ENCODE measurements around the gene TRAM2.

Gene TRAM2

DNA sequence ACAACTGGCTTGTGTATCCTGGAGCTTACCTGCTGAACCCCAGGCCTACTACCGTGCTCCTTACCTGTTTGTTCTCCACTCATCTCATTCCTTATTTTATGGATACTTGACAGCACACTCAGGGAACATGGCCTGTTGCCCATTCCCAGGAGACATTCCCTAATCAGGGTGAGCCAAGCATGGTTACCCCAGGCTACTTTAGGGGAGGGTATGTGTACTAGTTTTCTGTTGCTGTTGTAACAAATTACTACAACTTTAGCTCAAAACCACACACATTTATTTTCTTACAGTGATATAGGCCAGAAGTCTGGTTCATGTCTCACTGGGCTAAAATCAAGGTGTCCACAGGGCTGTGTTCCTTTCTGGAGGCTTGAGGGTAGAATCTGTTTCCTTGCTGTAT lies 15.0 kb upstream of the TRAM2 start:
- no peak for DNase-seq

DNA sequence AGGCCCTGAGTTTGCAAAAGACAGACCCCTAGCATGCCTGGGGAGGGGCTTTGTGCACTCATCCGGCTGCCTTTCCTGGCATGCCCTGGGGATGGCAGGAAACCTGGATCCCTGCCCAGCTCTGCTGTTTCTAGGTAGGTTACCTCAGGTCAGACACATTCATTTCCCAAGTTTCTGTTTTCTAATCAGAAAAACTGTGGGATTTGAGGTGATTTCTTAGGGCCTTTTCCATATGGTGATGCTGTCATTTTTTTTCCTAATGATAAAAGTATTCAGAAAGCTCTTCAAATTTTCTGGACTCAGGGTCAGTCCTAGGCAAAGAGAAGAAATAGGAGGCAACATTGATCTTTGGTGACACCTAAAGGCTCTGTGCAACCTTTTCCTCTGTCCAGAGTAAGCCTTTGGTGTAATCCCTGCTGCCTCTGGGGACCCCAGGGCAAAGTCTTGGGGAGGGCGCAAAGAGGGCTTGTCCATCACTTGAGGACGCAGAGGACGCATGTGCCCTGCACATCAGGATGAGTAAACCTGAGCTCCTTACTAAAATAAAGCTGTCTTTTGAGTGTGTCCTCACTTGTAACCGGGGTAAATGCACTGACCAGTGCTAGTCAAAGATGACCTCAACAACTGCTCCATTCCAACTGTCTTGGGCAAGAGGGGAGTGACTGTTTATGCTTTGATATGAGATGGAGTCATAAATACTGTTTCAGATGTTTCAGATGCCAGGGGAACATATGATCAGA lies 13.5 kb upstream of the TRAM2 start:
- peak in 1 of 2 experiments; percentile 35 for DNase-seq

DNA sequence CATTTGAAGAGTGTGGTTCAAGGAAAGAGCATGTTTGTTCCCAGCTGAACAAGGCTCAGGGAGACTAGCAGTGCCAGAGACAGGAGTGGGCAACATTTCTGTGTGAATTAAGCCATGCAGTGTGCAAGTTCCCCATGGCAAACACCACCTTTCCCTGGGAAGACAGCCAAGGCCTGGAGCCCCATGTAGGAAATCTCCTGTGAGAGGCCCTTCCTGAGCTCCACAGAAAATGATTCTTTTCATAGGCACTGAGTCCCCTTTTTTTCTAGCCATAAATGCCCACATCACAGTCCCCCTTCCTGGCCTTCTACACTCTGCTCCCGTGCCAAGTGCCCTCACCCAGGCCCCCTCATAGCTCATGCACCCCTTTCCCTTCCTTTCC lies 11.8 kb upstream of the TRAM2 start:
- DNase-seq, result peak in 1 of 2 experiments; percentile 21

DNA sequence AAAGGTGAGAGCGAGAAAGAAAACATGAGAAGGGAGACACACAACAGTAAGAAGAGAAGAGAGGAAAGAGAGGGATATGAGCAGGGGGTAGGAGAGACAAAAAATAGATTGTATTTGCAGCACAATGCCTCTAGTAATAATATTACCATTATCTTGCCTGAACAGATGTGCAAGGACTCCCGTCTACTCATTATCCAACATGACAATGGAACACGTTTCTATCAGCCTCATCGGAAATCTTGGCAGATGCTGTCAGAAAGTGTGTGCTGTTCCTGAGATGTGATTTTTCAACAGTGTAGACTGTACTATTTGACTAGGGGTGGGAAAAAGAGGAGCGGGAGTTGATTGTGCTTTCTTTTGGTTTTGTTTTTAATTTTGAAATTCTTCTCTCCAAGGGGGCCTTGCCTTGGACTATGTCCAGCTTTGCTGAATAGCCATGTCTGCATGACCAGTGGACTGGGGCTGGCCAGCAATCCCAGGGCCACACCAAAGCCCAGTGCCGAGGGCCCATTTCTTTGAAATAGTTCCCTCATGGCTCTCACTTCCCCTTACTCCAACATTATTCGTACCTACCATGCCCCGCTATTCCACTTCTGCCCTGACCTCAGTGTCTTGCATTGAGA lies 11.3 kb upstream of the TRAM2 start:
- DNase-seq, result no peak

DNA sequence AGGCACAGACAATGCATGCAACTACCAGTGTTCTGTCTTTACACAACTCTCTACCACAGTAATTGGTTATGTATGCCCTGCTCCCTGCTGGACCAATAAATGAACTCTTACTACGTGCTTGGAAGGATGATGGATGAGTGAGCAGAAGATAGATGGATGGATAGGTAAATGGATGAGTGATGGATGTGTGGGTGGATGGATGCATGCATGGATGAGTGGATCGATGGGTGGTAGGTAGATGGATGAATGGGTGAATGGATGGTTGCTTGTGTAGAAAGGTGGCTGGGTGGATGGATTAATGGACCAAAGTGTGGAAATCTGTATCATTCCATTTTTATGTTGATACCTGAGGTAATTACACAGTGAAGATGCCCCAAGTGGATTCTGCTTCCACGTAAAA lies 10.1 kb upstream of the TRAM2 start:
- DNase-seq, result no peak

DNA sequence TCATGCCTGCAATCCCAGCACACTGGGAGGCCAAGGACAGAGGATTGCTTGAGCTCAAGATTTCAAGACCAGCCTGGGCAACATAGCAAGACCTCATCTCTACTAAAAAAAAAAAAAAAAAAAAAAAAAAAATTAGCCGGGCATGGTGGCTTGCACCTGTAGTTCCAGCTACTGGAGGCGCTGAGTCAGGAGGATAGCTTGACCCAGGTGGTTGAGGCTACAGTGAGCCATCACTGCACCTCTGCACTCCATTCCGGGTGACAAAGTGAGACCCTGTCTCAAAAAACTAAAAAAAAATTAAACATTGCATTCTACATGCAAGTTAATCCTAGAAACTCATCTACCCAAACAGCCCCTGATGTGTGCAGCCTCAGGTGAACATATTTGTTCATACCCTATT lies 7.3 kb upstream of the TRAM2 start:
- no peak for DNase-seq

DNA sequence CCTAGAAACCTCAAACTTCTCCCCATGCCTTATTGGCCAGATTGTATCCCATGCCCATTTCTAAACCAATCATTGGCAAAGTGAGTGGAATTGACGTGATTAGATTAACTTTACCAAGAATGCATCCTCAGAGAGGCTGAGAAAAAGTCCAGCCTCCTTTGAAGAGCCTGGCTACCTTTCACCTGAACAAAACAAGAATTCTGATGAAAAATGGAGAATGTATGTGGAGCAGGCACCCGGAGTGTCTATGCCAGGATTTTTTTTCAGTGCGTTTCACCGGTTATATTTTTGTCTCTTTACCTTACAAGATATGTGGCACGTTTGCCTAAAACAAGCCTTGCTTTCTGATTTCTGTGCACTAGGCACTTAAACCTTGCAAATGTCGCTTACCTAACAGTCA lies 6.1 kb upstream of the TRAM2 start:
- no peak for DNase-seq

DNA sequence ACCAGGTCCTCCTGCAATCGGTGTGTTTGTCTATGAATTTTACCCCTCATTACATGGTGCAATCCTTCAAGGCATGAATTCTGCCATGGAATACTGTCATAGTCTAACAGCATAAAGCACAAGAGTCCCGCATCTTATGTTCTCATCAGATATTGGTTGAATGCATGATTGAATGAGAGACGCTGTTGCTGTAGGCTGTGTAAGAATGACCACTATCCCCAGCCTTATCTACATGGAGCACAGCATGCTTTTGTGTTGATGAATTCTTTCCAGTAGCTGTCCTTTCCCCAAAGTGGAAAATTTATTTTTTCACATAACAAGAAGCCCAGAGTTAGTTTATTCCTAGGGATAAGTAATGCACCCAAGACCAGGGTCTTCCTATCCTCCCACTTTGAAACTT lies 5.6 kb upstream of the TRAM2 start:
- DNase-seq, result no peak

DNA sequence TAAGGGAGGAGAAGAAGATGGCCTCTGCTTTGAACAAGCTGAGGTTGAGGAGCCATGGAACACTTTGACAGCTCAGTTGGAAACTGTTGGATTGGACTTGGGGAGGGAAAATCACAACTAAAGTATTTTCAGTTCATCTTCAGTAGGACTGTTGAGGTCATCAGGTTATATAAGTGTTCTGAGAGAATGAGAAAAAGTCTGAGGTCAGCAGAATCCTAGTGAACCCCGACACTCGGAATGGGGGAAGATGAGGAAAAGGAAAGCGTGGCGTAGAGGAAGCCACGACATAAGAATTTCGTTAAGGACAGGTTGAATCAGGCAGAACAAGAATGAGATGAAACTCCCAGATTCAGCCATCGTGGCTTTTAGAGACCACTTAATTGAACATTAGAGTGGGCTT lies 4.0 kb upstream of the TRAM2 start:
- DNase-seq, result no peak

DNA sequence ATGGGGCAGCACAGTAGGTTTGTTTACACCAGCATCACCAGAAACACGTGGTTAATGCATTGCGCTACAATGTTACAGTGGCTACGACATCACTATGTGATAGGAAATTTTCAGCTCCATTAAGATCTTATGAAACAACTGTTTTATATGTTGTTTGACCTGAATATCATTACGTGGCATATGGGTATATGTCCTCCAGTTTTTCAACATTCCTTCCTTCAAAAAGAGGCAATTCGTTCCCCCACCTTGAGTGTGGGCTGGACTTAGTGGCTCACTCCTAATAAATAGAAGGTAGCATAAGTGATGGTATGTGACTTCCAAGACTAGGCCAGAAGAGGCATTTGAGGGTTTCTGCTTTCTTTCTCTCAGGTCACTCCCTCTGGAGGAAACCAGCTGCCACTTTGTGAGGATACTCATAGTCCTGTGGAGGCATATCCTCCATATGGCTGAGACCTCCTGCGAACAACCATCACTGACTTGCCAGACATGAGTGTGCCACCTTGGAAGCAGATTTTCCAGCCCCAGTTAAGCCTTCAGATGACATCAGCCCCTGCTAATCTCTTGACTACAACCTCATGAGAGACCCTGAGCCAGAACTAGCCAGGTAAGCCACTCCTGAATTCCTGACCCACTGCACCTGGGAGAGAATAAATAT lies 2.3 kb upstream of the TRAM2 start:
- DNase-seq, result no peak

DNA sequence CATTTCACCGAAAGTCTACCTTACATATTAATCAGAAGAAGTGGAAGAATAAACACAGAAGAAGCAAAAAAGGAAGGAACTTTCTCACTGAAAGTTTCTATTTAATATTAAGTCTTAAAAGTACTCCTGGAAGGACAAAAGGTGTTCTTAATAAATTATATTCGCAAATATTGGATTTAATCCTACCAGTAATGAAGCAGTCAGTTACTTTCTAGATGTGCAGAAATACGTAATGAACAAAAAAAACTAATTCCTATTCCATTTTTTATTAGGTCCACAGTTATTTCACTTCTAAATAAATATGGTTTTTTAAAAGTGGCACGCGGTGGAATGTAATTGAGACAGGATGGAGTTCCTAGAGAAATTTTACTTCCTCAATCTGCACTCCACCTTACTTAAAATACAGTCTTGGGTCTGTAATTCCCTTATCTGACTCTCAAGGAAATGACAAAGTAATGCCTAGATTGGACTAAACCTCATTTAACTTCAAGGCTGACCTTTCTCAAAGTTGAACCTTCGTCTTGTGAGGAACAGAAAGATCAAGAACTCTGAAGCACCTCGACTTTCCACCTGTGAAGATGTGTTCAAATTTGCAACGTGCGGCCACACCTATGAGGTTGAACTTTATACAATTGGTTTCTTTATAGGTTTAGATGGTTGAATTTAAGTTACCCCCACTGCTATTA lies 1.1 kb upstream of the TRAM2 start:
- no peak for DNase-seq

DNA sequence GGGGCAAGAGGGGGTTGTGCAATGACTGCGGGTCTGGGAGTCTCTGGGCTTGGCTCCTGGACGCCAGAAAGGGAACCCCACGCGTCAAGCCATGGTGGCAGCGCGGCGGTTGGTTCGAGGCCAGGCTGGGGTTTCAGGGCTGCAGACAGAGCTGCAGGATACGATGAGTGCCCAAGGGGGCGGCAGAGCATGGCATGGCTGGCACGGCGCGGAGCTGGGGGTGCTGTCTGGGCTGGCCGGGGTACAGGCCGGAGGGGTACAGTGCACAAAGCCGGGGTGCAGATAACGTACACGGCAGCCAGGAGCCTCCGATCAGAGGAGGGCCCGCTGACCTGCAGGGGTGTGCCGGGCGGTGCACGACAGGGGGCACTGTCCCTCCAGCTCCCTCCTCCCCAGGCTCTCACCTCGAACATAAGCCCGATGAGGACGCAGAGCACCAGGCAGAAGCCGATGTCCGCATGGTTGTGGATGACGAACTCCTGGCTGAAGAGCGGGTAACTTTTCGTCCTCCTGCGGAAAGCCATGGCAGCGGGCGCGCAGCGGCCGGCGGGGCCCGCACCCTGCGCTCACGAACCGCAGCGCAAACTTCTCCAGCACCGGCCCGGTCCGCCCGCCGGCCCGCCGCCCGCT lies 353 bp downstream of the TRAM2 start:
- DNase-seq, result peak; percentile 28 to 57

DNA sequence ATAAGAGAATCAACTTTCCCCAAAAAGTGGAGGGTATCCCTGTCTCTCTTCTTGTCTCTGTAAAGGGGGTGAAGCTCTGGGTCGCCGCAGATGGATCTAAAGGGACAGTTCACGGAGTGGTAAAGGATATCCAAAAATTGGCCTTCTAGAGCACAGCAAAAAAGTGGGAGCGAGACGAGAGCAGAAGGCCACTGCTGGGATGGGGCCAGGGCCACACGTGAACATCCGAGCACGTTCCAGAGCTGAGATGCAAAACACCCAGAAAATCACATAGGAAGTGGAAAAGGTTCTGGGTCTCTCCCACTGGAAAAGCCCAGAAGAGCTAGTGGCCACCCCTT lies 837 bp downstream of the TRAM2 start:
- DNase-seq, result no peak

DNA sequence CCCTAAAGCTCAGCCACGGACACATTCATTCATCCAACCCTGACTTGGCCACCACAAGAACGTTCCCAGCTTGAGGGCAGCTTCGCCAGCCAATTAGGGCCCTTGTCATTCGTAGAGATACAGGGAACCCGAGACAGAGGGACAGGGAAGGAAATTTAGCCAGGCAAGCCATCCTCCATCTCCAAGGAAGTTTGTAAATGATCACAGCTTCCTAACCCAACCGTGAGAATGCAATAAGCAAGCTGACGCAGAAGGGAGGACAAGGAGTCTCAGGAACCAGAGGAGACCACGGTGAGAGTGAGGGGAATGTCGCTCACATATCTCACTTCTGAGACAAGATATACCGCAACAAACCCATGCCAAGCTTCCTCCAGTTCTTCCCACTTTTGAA lies 1.4 kb downstream of the TRAM2 start:
- no peak for DNase-seq

DNA sequence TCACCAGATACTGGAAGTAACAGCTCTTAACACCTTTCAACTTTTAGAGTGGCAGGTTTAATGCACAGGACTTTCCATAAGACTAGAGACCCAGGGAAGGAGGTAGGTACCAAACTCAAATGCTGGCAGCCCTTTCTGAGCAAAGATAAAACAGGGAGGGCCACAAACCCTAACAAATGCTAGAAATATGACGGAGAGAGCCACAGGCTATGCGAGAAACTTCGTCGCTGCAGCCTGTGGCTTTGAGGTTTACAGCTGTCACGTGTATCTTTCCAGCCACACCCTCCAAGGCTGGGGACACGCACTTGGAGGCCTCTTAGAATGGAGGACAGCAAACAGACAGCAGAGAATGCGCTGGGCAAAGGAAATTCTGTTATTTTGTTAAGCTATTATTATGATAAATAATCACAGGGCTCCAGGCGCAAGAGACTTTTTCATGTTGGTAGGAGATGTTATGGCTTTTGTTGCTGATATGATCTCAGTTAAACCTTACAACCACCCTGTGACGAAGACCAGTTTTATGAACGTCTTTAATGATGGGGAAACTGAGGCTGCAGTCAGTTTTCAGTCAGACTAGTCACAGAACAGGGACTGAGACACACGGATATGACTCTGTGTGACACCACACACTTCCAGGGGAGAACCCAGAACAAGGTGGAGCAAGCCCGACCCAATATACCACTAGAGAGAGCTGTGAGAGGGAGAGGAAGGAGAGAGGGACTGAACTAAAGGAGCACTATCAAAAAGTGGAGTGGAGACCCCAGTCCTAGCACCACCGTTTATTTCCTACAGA lies 2.0 kb downstream of the TRAM2 start:
- DNase-seq, result no peak

DNA sequence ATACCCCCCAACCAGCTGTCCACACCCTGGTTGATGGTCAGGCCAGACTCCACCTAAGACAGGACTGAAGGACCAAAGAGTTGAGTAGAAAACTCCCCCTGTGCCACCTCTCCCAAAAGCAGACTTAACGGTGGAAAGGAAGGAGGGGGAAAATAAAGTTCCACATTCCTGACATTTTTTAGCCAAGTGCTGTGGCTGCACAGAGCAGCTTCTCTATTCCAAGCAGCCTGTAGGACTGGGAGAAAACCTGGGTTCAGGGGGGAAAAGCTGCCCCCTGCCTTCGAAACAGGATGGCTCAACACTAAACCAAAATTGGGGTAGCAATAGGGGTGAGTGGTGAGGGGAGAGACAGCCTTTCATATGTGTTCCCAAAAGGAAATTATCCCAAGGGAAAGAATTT lies 3.6 kb downstream of the TRAM2 start:
- no peak for DNase-seq

DNA sequence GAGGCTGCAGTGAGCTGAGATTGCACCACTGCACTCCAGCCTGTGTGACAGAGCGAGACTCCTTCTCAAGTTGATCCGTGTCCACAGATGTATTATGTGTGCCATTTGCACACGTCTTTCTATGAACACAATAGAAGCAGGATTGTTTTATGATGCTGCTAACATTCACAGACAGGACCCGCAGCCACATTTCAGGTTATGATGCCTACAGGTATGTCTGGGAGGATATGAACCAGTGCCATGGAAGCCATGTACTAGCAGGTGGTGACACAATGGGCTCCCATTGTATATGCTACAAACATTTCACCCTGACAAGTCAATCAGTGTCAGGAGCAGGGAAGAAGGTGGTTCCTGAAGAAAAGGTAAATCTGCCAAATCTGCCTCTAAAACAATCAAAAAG lies 4.3 kb downstream of the TRAM2 start:
- no peak for DNase-seq

DNA sequence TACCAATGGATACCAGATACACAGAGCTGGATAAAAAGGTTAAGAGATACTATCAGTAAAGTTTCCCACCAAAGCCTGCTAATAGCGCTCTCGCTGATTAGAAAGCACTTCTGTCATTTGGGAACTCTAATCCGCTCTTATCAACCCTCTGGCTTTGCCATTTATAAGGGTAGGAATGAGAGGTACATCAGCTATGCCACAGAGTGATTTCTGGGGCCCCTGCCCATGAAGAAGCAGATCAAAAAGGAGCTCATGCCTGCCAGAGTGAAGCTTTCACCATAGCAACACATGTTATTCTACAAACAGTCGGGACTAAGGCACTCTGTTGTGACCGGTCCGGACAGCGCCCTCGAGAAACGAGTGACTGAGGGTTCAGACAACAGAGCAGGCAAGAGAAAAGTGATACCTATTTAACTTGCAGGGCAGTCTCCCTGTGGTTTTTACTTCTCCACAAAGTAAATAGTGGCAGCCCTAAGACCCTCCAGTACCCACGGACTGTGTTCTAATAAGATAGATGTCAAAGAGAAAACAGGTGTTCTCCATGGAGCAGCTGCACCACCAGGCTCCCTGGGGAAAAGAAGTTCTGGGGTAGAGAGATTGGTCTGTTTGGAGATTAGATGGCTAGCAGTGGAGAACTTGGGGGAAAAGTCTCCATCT lies 5.6 kb downstream of the TRAM2 start:
- DNase-seq, result no peak

DNA sequence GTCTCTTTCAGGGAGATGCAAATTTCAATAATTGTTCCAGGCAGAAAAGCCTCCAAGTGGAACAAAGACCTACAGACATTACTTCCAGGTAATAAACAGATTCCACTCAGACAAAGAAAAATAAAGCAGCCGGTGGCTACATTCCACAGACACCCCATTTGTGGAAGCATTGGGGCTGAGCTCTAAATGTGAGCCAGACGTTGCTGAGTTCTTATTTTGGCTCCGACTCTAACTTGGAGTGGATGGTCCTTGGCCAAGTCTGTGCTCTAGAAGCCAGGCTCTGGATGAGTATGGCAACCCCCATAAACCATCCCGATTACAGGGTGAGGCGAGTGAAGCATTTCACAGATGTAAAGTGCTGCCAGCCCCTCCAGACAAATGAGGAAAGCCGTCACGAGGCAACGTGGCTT lies 6.6 kb downstream of the TRAM2 start:
- DNase-seq, result peak; percentile 65 to 86

DNA sequence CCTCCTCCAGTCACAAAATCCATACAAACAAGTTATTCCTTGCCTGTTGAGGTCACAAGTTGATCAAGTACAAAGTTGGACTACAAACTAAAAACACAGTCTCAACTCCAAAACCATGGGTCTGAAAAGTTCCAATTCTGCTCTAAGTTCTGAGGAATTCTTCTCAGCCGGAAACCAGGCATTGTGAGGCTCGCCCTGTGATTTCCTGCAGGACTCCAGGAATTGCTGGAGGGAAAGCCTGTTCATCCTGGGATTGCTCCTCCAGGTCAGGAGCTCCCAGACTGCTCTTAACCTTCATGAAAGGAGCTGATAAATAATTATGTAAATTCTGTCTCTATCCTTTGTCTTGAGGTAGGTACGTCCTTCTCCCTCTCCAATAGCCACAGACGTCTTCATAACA lies 8.5 kb downstream of the TRAM2 start:
- no peak for DNase-seq

DNA sequence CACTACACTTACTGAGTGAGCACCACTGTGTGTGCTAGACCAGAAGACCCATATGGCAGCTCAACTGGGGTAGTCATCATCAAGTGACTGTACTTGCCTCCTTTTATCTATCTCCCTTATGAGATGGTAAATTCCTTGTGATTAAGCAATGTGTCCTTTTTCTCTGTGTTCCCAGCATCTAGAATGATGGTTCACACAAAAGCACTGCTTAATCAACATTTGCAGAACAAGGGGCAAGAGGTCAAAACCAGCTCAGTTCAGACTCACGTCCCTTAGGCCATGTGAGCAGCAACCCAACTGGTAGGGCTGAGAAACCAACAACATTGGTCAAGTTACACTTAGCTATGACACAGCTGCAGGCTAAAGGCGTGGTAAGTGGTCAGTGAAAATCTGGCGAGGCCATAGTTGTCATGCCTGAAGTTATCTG lies 10.0 kb downstream of the TRAM2 start:
- DNase-seq, result no peak

DNA sequence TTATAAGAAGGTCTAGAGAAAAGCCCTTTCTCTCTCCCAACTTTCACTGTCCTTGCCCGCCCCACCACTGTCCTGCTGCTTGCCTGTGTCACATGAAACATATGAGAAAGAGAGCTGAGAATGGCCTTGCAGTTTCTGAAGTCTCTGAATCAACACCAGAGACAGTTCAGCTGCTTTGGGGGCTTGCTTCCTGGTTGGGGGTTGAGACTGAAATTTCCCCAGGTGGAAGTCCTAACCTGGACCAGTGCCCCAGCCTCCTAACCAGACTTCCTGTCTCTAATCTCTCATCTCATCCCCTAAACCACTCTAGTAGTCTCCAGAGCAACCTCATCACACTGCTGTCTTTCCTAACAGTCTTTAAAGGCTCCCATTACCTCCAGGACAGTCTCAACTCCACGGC lies 10.7 kb downstream of the TRAM2 start:
- no peak for DNase-seq

Data from NCI-H446 (cell line).